ENCODE results near the gene SCN5A.

GRCh38 chr3:38669668-38670067 lies 20.2 kb upstream of the SCN5A start:
- TF ChIP-seq, protein P1, sequence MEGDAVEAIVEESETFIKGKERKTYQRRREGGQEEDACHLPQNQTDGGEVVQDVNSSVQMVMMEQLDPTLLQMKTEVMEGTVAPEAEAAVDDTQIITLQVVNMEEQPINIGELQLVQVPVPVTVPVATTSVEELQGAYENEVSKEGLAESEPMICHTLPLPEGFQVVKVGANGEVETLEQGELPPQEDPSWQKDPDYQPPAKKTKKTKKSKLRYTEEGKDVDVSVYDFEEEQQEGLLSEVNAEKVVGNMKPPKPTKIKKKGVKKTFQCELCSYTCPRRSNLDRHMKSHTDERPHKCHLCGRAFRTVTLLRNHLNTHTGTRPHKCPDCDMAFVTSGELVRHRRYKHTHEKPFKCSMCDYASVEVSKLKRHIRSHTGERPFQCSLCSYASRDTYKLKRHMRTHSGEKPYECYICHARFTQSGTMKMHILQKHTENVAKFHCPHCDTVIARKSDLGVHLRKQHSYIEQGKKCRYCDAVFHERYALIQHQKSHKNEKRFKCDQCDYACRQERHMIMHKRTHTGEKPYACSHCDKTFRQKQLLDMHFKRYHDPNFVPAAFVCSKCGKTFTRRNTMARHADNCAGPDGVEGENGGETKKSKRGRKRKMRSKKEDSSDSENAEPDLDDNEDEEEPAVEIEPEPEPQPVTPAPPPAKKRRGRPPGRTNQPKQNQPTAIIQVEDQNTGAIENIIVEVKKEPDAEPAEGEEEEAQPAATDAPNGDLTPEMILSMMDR (IDR thresholded peaks at IDR 0.05), result no peak
- TF ChIP-seq GABPA (IDR thresholded peaks at IDR 0.05; ENCODE audit: low read depth), result no peak
- TF ChIP-seq MAX (IDR thresholded peaks at IDR 0.05; ENCODE audit: low read depth), result no peak
- TF ChIP-seq ZBTB33 (IDR thresholded peaks at IDR 0.05; ENCODE audit: borderline replicate concordance, low read depth), result no peak
- no peak for TF ChIP-seq FOXM1 (IDR thresholded peaks at IDR 0.05; ENCODE audit: low read depth)
- TF ChIP-seq POLR2AphosphoS5 (IDR thresholded peaks at IDR 0.05; ENCODE audit: low read depth, low read length), result no peak
- TF ChIP-seq MXI1 (IDR thresholded peaks at IDR 0.05; ENCODE audit: low read depth, low read length), result no peak
- TF ChIP-seq TAF1 (IDR thresholded peaks at IDR 0.05; ENCODE audit: borderline replicate concordance, low read depth, low read length), result no peak
- TF ChIP-seq CHD2 (IDR thresholded peaks at IDR 0.05; ENCODE audit: low read length, partially characterized antibody), result no peak
- no peak for TF ChIP-seq EP300 (IDR thresholded peaks at IDR 0.05; ENCODE audit: borderline replicate concordance in 1 of 2, low read depth in 1 of 2, low read length in 1 of 2)
- TF ChIP-seq JUND (IDR thresholded peaks at IDR 0.05), result no peak
- TF ChIP-seq YY1 (IDR thresholded peaks at IDR 0.05; ENCODE audit: low read depth), result no peak

Measured in SK-N-SH (cell line).